Endothelial cell (in vitro differentiated cells): ENCODE measurements around the gene ZCCHC24. TPM values are rescaled to one million over a fixed set of nuclear protein-coding genes. Genes with fewer than 3 reads are reported as not detected.

Source experiments
- DNase-seq: peaks from one replicate; pipeline ENCODE4 v3.0.0; 2021; ENCODE audit warnings: low spot score
- H3K27ac Mint-ChIP-seq: one replicate; pipeline ENCODE4 v1.8.0; 2021; ENCODE audit warnings: mixed read lengths, inconsistent platforms; ENCODE audit not compliant: unreplicated experiment
- H3K27me3 Mint-ChIP-seq: one replicate; pipeline ENCODE4 v1.8.0; 2021; ENCODE audit warnings: mild to moderate bottlenecking, moderate library complexity, mixed read lengths, inconsistent platforms; ENCODE audit not compliant: unreplicated experiment
- H3K36me3 Mint-ChIP-seq: one replicate; pipeline ENCODE4 v1.8.0; 2021; ENCODE audit warnings: mild to moderate bottlenecking, low read depth, mixed read lengths, inconsistent platforms; ENCODE audit not compliant: unreplicated experiment
- H3K4me1 Mint-ChIP-seq: one replicate; pipeline ENCODE4 v1.8.0; 2021; ENCODE audit warnings: mild to moderate bottlenecking, mixed read lengths, inconsistent platforms; ENCODE audit not compliant: unreplicated experiment
- H3K4me3 Mint-ChIP-seq: one replicate; pipeline ENCODE4 v1.8.0; 2021; ENCODE audit warnings: mild to moderate bottlenecking, mixed read lengths, inconsistent platforms; ENCODE audit not compliant: unreplicated experiment
- H3K9me3 Mint-ChIP-seq: one replicate; pipeline ENCODE4 v1.8.0; 2021; ENCODE audit warnings: mixed read lengths, inconsistent platforms; ENCODE audit not compliant: unreplicated experiment
- CTCF ChIP-seq: fragments of 200-600 bp; sonication (generic); IDR thresholded peaks from one replicate; pipeline ENCODE4 v1.5.0; 2021; ENCODE audit warnings: antibody characterized with exemption; ENCODE audit not compliant: unreplicated experiment
- total RNA-seq: library from RNA; stranded (reverse); fragmentation: NEBNext Ultra II Directional; extraction: Animal tissue kit (Norgen Biotek cat#: 25700); gene quantifications from one replicate; pipeline ENCODE4 v1.2.1, GENCODE V29; 2021; ENCODE audit not compliant: unreplicated experiment

Gene ZCCHC24
- total RNA-seq, 1 donor from 2014 or later: 60.0 TPM

DNA sequence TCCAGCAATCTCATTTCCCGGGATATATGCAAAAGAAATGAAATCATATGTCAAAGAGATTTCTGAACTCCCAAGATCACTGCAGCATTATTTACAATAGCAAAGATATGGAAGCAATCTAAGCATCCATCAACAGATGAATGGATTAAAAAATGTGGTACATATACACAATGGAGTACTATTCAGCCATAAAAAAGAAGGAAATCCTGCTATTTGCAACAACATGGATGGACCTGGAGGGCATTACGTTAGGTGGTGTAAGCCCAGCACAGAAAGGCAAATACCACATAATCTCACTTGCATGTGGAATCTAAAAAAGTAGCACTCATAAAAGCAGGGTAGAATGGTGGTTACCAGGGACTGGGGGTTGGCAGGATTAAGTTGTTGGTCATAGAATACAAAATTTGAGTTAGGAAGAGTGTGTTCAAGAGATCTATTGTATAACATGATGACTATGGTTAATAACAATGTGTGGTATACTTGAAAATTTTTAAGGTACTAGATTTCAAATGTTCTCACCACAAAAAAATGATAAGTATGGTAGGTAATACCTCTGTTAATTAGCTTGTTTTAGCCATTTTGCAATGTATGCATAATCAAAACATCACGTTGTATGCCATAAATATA lies 34.0 kb upstream of the ZCCHC24 start:
- H3K4me3 Mint-ChIP-seq: no peak overlapping the region
- TF ChIP-seq CTCF: no peak
- H3K27ac Mint-ChIP-seq: no peak overlapping the region
- DNase-seq: no peak
- H3K36me3 Mint-ChIP-seq: no peaks in the 10 kb centered on the region
- H3K4me1 Mint-ChIP-seq: no peaks in the 10 kb centered on the region
- H3K27me3 Mint-ChIP-seq: no peaks in the 10 kb centered on the region
- no peaks in the 10 kb centered on the region for H3K9me3 Mint-ChIP-seq

DNA sequence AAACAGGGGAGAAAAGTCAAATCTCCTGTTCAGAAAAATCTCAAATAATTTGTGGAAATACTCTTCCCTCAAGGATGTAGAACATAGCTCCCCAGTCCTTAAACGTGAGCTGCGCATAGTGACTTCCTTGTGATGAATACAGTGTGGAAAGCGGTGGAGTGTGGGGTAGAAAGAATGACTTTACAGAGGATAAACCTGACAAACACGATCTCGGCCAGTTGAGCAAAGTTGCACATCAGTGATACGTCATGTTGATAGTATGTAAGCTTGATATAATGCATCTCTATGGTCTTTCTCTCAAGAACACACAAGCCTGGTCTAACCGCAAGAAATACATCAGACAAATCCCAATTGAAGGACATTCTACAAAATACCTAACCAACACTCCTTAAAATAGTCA lies 32.0 kb upstream of the ZCCHC24 start:
- DNase-seq: no peak
- Mint-ChIP-seq H3K4me1 (peaks cover 12% of the 10 kb centered on the region), H3K27ac (no peak overlapping the region), H3K4me3 (no peak overlapping the region), H3K27me3 (no peaks in the 10 kb centered on the region), H3K9me3 (no peaks in the 10 kb centered on the region), H3K36me3 (no peaks in the 10 kb centered on the region)
- TF ChIP-seq CTCF: no peak

DNA sequence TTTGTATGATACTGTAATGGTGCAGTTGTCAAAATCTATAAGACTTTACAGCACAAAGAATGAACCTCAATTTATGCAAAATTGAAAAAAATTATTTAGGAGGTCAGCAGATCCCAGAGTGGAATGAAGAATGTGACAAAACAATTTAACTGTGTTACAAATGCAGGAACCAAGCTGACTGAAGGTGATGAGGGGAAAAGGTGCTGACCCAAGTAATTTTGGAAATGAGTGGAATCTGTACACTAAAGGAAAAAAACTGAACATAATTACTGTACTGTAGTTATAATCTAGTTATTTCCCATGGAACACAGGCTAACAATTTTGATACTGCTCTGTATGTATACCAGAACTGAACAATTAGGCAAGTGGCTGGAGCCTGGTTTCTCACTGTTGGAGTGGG lies 31.2 kb upstream of the ZCCHC24 start:
- Mint-ChIP-seq H3K27me3 (no peaks in the 10 kb centered on the region), H3K4me1 (peaks cover 17% of the 10 kb centered on the region), H3K27ac (no peak overlapping the region), H3K4me3 (no peak overlapping the region), H3K9me3 (no peaks in the 10 kb centered on the region), H3K36me3 (no peaks in the 10 kb centered on the region)
- TF ChIP-seq CTCF: no peak
- no peak for DNase-seq

- Mint-ChIP-seq H3K9me3 (no peaks in the 10 kb centered on the region), H3K36me3 (no peaks in the 10 kb centered on the region), H3K4me3 (no peak overlapping the region), H3K27ac (no peak overlapping the region), H3K27me3 (peaks cover 2% of the 10 kb centered on the region), H3K4me1 (peaks cover 22% of the 10 kb centered on the region)
- no peak for DNase-seq
- no peak for TF ChIP-seq CTCF
Observed at GRCh38 chr10:79475877-79476276, 30.5 kb upstream of the ZCCHC24 start.

DNA sequence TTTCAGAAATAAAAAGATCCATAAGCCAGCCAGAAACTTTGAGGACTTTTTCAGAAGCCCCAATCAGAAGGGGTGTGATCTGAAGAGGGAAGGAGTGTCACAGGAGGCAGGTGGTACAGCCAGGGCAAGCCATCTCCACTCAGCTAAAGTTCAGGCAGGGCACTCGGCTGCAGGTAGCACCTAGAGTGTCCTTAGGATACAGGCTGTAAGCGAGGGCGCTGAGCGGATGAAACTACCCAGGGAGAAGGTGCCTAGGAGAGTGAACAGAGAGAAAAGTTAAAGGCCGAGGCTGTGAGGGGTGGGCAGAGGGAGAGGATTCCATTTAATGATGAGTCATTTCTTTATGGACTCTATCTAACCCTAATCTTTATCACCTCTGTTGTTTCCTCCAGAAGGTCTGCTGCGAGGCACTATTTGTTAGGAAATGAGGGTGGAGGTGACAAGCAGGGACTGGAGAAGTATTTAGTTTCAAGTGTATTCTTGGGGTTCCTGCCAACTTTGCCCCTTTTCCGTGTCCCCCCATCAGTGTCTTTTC lies 29.8 kb upstream of the ZCCHC24 start:
- H3K27me3 Mint-ChIP-seq: peaks cover 2% of the 10 kb centered on the region
- no peaks in the 10 kb centered on the region for H3K36me3 Mint-ChIP-seq
- peaks cover 22% of the 10 kb centered on the region for H3K4me1 Mint-ChIP-seq
- no peak for DNase-seq
- H3K27ac Mint-ChIP-seq: no peak overlapping the region
- no peak for TF ChIP-seq CTCF
- H3K4me3 Mint-ChIP-seq: no peak overlapping the region
- H3K9me3 Mint-ChIP-seq: no peaks in the 10 kb centered on the region
